ENCODE measurements around the gene CSK. TPM values are rescaled to one million over a fixed set of nuclear protein-coding genes. Genes with fewer than 3 reads are reported as not detected.

The CSK gene
- total RNA-seq, 4 donors from 2014 or later: 59.7 to 176 (median 73.4) TPM

- in situ Hi-C loops (cut with MboI; ENCODE audit: low pct_ligation_motif_present in 1 of 4, low pct_unique_long_range_greater_than_20kb in 1 of 4, low sequenced_read_pairs in 3 of 4) (no loop called here), intact Hi-C loops (cut with DNase I; ENCODE audit: low total_unique reads) (no loop called here)
- TF ChIP-seq POLR2A (IDR thresholded peaks at IDR 0.05) (no peak), CTCF (IDR thresholded peaks at IDR 0.05) (no peak), POLR2AphosphoS5 (IDR thresholded peaks at IDR 0.05) (no peak), EP300 (IDR thresholded peaks at IDR 0.05; ENCODE audit: low read depth) (no peak)
- H3K27me3 ChIP-seq: no peaks in the 10 kb centered on the region
- DNase-seq: no peak
- H3K36me3 ChIP-seq: no peaks in the 10 kb centered on the region
- peak overlapping the region; percentile 84 to 92 (median 86) for H3K27ac ChIP-seq
- 0 to 23% methylated on average over 1 to 3 of the region's 3 CpGs for WGBS, 2 donors (ENCODE audit: low coverage in 1 of 2)
- H3K4me3 ChIP-seq: peak overlapping the region in 1 of 4 donors; percentile 32
- peaks cover 57 to 91% (median 69%) of the 10 kb centered on the region in 4 donors for H3K4me1 ChIP-seq
- H3K9me3 ChIP-seq: no peaks in the 10 kb centered on the region
Measured at GRCh38 chr15:74789741-74790079, 7.8 kb downstream of the CSK start.

- H3K27me3 ChIP-seq: no peaks in the 10 kb centered on the region
- DNase-seq: peak; percentile 68
- H3K4me1 ChIP-seq: peaks cover 54 to 86% (median 65%) of the 10 kb centered on the region in 4 donors
- H3K4me3 ChIP-seq: peak overlapping the region in 1 of 4 donors; percentile 32
- TF ChIP-seq POLR2A (IDR thresholded peaks at IDR 0.05): peak; percentile 15
- TF ChIP-seq POLR2AphosphoS5 (IDR thresholded peaks at IDR 0.05): peak in 1 of 3 donors; percentile 10
- TF ChIP-seq EP300 (IDR thresholded peaks at IDR 0.05; ENCODE audit: low read depth): no peak
- intact Hi-C loops (cut with DNase I; ENCODE audit: low total_unique reads) (no loop called here), in situ Hi-C loops (cut with MboI; ENCODE audit: low pct_ligation_motif_present in 1 of 4, low pct_unique_long_range_greater_than_20kb in 1 of 4, low sequenced_read_pairs in 3 of 4) (no loop called here)
- 32 to 40% methylated on average over 2 to 15 of the region's 15 CpGs for WGBS, 2 donors (ENCODE audit: low coverage in 1 of 2)
- H3K27ac ChIP-seq: peak overlapping the region; percentile 84 to 92 (median 86)
- no peaks in the 10 kb centered on the region for H3K9me3 ChIP-seq
- H3K36me3 ChIP-seq: no peaks in the 10 kb centered on the region
Measured at GRCh38 chr15:74790080-74790916, 8.4 kb downstream of the CSK start.

GRCh38 chr15:74791007-74791406, 9.1 kb downstream of the CSK start:
- intact Hi-C loops (cut with DNase I; ENCODE audit: low total_unique reads): no loop called here
- in situ Hi-C loops (cut with MboI; ENCODE audit: low pct_ligation_motif_present in 1 of 4, low pct_unique_long_range_greater_than_20kb in 1 of 4, low sequenced_read_pairs in 3 of 4): no loop called here
- DNase-seq: no peak
- no peak for TF ChIP-seq POLR2AphosphoS5 (IDR thresholded peaks at IDR 0.05)
- no peak for TF ChIP-seq POLR2A (IDR thresholded peaks at IDR 0.05)
- TF ChIP-seq CTCF (IDR thresholded peaks at IDR 0.05): no peak
- no peak for TF ChIP-seq EP300 (IDR thresholded peaks at IDR 0.05; ENCODE audit: low read depth)
- H3K4me3 ChIP-seq: no peak overlapping the region
- WGBS, 2 donors (ENCODE audit: low coverage in 1 of 2): 24 to 57% methylated on average over 1 of the region's 1 CpG
- no peaks in the 10 kb centered on the region for H3K27me3 ChIP-seq
- H3K4me1 ChIP-seq: peaks cover 50 to 78% (median 61%) of the 10 kb centered on the region in 4 donors
- no peaks in the 10 kb centered on the region for H3K9me3 ChIP-seq
- H3K36me3 ChIP-seq: no peaks in the 10 kb centered on the region
- peak overlapping the region; percentile 84 to 92 (median 86) for H3K27ac ChIP-seq

- H3K36me3 ChIP-seq: no peaks in the 10 kb centered on the region
- no peak overlapping the region for H3K27ac ChIP-seq
- in situ Hi-C loops (cut with MboI; ENCODE audit: low pct_ligation_motif_present in 1 of 4, low pct_unique_long_range_greater_than_20kb in 1 of 4, low sequenced_read_pairs in 3 of 4): no loop called here
- no peaks in the 10 kb centered on the region for H3K27me3 ChIP-seq
- H3K4me1 ChIP-seq: peaks cover 45 to 72% (median 54%) of the 10 kb centered on the region in 4 donors
- intact Hi-C loops (cut with DNase I; ENCODE audit: low total_unique reads): no loop called here
- TF ChIP-seq POLR2AphosphoS5 (IDR thresholded peaks at IDR 0.05) (no peak), EP300 (IDR thresholded peaks at IDR 0.05; ENCODE audit: low read depth) (no peak), CTCF (IDR thresholded peaks at IDR 0.05) (no peak), POLR2A (IDR thresholded peaks at IDR 0.05) (no peak)
- no peak for DNase-seq
- 60 to 81% methylated on average over 1 to 7 of the region's 7 CpGs for WGBS, 2 donors (ENCODE audit: low coverage in 1 of 2)
- no peak overlapping the region for H3K4me3 ChIP-seq
- no peaks in the 10 kb centered on the region for H3K9me3 ChIP-seq
Measured at GRCh38 chr15:74791667-74792066, 9.8 kb downstream of the CSK start.

Data from transverse colon (tissue), 4 donors.